ENCODE measurements around the gene SH3D19. TPM values are rescaled to one million over a fixed set of nuclear protein-coding genes. Genes with fewer than 3 reads are reported as not detected.

SH3D19 gene
- total and polyA plus RNA-seq, 2 of the 4 experiments (the other 2 are of a cell fraction), result 14.4 to 27.2 TPM

GRCh38 chr4:151074416-151074916 lies 250.9 kb downstream of the SH3D19 start:
- Histone ChIP-seq H4K20me1 (ENCODE audit: insufficient read depth, low read length) (no peaks in the 10 kb centered on the region), H3K18ac (ENCODE audit: low read depth, low read length) (no peak overlapping the region), H3K4me3 (ENCODE audit: insufficient read depth, low read depth, low read length) (no peak overlapping the region), H3K79me1 (ENCODE audit: low read depth in 1 of 2, low read length in 2 of 2) (no peaks in the 10 kb centered on the region), H4K8ac (ENCODE audit: low read depth in 2 of 2, low read length in 2 of 2) (no peak overlapping the region), H2BK5ac (ENCODE audit: low read depth, low read length, poor library complexity, severe bottlenecking) (no peak overlapping the region), H3K9me3 (ENCODE audit: control insufficient read depth, insufficient read depth, low read length) (no peaks in the 10 kb centered on the region), H3K9ac (ENCODE audit: low read depth, low read length) (no peak overlapping the region), H2AK5ac (ENCODE audit: low read depth, low read length) (no peak overlapping the region), H3K27ac (ENCODE audit: insufficient read depth, low read length) (no peak overlapping the region), H3K23ac (ENCODE audit: low read depth, low read length) (no peak overlapping the region), H3K4me2 (ENCODE audit: low read depth, low read length) (no peak overlapping the region), H3K27me3 (ENCODE audit: control insufficient read depth, insufficient read depth, low read length) (no peaks in the 10 kb centered on the region; the same call in 1 of the 2 replicates), H3K56ac (ENCODE audit: extremely low read depth, insufficient read depth, low read length) (no peak overlapping the region), H3K14ac (replicated peaks; ENCODE audit: low read depth, low read length) (no peak overlapping the region), H4K91ac (ENCODE audit: insufficient read depth, low read depth, low read length) (no peak overlapping the region), H3K4me1 (ENCODE audit: control insufficient read depth, insufficient read depth, low read length) (no peaks in the 10 kb centered on the region), H3K36me3 (ENCODE audit: control insufficient read depth, insufficient read depth, low read length) (no peaks in the 10 kb centered on the region), H3K9me1 (ENCODE audit: insufficient read depth, low read length) (no peaks in the 10 kb centered on the region), H2AK9ac (replicated peaks; ENCODE audit: low read depth, low read length, poor library complexity) (no peak overlapping the region), H2BK20ac (ENCODE audit: low read depth, low read length) (no peak overlapping the region), H2AFZ (replicated peaks; ENCODE audit: low read length, poor library complexity) (no peak overlapping the region), H4K5ac (ENCODE audit: low read depth, low read length) (no peak overlapping the region), H2BK15ac (ENCODE audit: low read depth, low read length) (no peak overlapping the region), H3K4ac (ENCODE audit: low read depth, low read length) (no peak overlapping the region), H2BK120ac (ENCODE audit: low read depth, low read length) (no peak overlapping the region)
- intact Hi-C loops (cut with micrococcal nuclease), result no loop called here
- CTCF ChIA-PET, result interaction anchor here (0.7 kb wide), 1 partner anchor 1063 kb away, joined by 3 read pairs; no protein-coding TSS in a partner anchor
- no TSS peak for BruUV-seq (replicated peaks)
- no peak for TF ChIP-seq RFX5 (IDR thresholded peaks at IDR 0.05; ENCODE audit: low read depth, low read length)
- no peak for TF ChIP-seq MAZ (IDR thresholded peaks at IDR 0.05; ENCODE audit: borderline replicate concordance, low read depth, low read length)
- no peak for TF ChIP-seq USF2 (IDR thresholded peaks at IDR 0.05; ENCODE audit: low read depth, low read length)
- TF ChIP-seq POLR2A (IDR thresholded peaks at IDR 0.05; ENCODE audit: low read depth, low read length), result no peak
- no peak for TF ChIP-seq CHD1 (IDR thresholded peaks at IDR 0.05; ENCODE audit: low read depth, low read length)
- TF ChIP-seq MXI1 (IDR thresholded peaks at IDR 0.05; ENCODE audit: borderline replicate concordance, low read depth, low read length), result no peak
- TF ChIP-seq NFE2L2 (IDR thresholded peaks at IDR 0.05; ENCODE audit: low read depth, low read length), result no peak
- no peak for TF ChIP-seq RCOR1 (IDR thresholded peaks at IDR 0.05; ENCODE audit: insufficient replicate concordance, low read length)
- no peak for ATAC-seq (ENCODE audit: low read depth)
- dilution Hi-C loops (cut with HindIII; ENCODE audit: low sequenced_read_pairs, unreplicated experiment), result no loop called here
- POLR2A ChIA-PET (ENCODE audit: unreplicated experiment), result no interaction called here
- in situ Hi-C loops (cut with MboI; ENCODE audit: low sequenced_read_pairs), result no loop called here
- no peak for DNase-seq

Small RNAs within 50 kb of the gene (microRNA-seq; reads per million reads assigned to microRNA genes)
- gene AC104819.2 (ENCODE audit: insufficient read depth, insufficient read length) (not detected), gene RNU6-1282P (ENCODE audit: insufficient read depth, insufficient read length) (not detected), gene SNORD73A (ENCODE audit: insufficient read depth, insufficient read length) (not detected), gene SNORD73B (ENCODE audit: insufficient read depth, insufficient read length) (not detected)

Small RNAs within 50 kb of the gene (small RNA-seq; reads per million reads assigned to genes)
- gene AC104819.2 (0 reads per million in 5 experiments), gene RNU6-1282P (0 reads per million in 5 experiments), gene SNORD73A (0 reads per million in 5 experiments), gene SNORD73B (0 to 1.5 (median 0) reads per million in 5 experiments)

Other genes with a start within 250 kb of the SH3D19 start
- gene RPS3A, start 226.0 kb downstream of the SH3D19 start, total RNA-seq (2012; rRNA removed), result 1,618 and 2,908 TPM in 2 replicates
- gene RPS3A, start 226.0 kb downstream of the SH3D19 start, polyA plus RNA-seq (2012; rRNA removed), result 1,481 and 1,729 TPM in 2 replicates
- not detected in 2 replicates for gene PRSS48, start 48.4 kb downstream of the SH3D19 start, total RNA-seq (2012; rRNA removed)
- not detected in 2 replicates for gene PRSS48, start 48.4 kb downstream of the SH3D19 start, polyA plus RNA-seq (2012; rRNA removed)
- under 0.01 and 0.18 TPM in 2 replicates for gene FHIP1A, start 83.6 kb upstream of the SH3D19 start, total RNA-seq (2012; rRNA removed)
- 0.02 and 0.04 TPM in 2 replicates for gene FHIP1A, start 83.6 kb upstream of the SH3D19 start, polyA plus RNA-seq (2012; rRNA removed)